HFFc6 (cell line): ENCODE results near the gene ARMCX1. TPM values are rescaled to one million over a fixed set of nuclear protein-coding genes. Genes with fewer than 3 reads are reported as not detected.
A peak's percentile ranks its signal among the peaks of the same experiment; 100 is the strongest.
"Not testable (repeated sequence)": the region's sequence is repeated elsewhere in the genome, so short reads cannot be mapped to it uniquely, and the experiment has no call there.

Source experiments
- DNase-seq: peaks from one replicate; pipeline ENCODE4 v3.0.0-alpha.2; 2018
- H3K27ac Mint-ChIP-seq: 2 replicates; pipeline ENCODE4 v1.8.0; 2020; ENCODE audit warnings: mild to moderate bottlenecking, mixed read lengths
- H3K27me3 Mint-ChIP-seq: 2 replicates; pipeline ENCODE4 v1.8.0; 2021; ENCODE audit warnings: mild to moderate bottlenecking, moderate library complexity, mixed read lengths; ENCODE audit not compliant: insufficient read depth
- H3K36me3 Mint-ChIP-seq: 2 replicates; pipeline ENCODE4 v1.8.0; 2021; ENCODE audit warnings: low read depth, mixed read lengths
- H3K4me1 Mint-ChIP-seq: 2 replicates; pipeline ENCODE4 v1.8.0; 2020; ENCODE audit warnings: low read depth, mixed read lengths
- H3K4me3 Mint-ChIP-seq: 2 replicates; pipeline ENCODE4 v1.8.0; 2020; ENCODE audit warnings: mild to moderate bottlenecking, moderate library complexity, mixed read lengths
- H3K9me3 Mint-ChIP-seq: 2 replicates; pipeline ENCODE4 v1.8.0; 2020; ENCODE audit warnings: mild to moderate bottlenecking, mixed read lengths
- long read RNA-seq: library from polyadenylated mRNA; unstranded; transcript quantifications from one replicate; pipeline ENCODE4 v2.0.0, GENCODE V29; 2019
- total RNA-seq, 6 experiments: library from RNA; stranded (reverse); fragmentation: NEBNext Ultra II Directional; extraction: Animal tissue kit (Norgen Biotek cat#: 25700); gene quantifications; 2 replicates in 1 of 6; 3 replicates in 5 of 6; pipeline ENCODE4 v1.2.3, GENCODE V29; 2021
- TF ChIP-seq, protein P1 (sequence below): fragments of 200-600 bp; sonication (generic); IDR thresholded peaks from 2 replicates; pipeline ENCODE4 v1.5.0; 2021; ENCODE audit warnings: antibody characterized with exemption, mild to moderate bottlenecking

Gene ARMCX1
- 10 to 100 TPM; 32.0 to 36.6 (median 33.7) TPM for total RNA-seq
- long read RNA-seq, transcript ARMCX1-201 (4 exons, 2,141 nt), result major isoform, 44 of 66 reads
- long read RNA-seq, partial matches to known transcripts, result 6 of 66 reads
- long read RNA-seq, other reads (novel, unspliced or antisense), result 16 of 66 reads

DNA sequence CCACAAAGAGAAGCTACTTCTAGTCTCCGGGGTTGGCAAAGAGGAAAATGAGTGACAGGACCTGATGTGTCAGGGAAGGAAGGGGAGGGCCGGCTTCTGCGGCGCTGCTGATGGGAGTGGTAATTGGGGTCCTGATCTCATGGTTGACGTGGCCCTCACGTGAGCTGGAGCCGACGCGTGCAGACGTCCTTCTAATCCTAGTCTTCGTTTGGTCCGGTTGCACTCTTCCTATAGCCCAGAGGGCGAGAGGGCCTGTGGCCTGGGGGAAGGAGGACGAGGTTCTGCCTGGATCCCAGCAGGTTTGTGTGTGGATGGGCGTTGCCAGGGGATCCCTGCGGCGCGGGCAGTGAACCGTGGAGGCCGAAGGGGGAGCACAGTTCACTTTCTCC lies at the start of gene ARMCX1:
TSS of gene ARMCX1 (plus strand) at position 186 of the 389 bp plus-strand sequence. CDS start 2,384 bp downstream, outside the sequence.
- peaks cover 6% of the 10 kb centered on the region; the same call in 1 of the 2 replicates for H3K36me3 Mint-ChIP-seq
- TF ChIP-seq, protein P1, sequence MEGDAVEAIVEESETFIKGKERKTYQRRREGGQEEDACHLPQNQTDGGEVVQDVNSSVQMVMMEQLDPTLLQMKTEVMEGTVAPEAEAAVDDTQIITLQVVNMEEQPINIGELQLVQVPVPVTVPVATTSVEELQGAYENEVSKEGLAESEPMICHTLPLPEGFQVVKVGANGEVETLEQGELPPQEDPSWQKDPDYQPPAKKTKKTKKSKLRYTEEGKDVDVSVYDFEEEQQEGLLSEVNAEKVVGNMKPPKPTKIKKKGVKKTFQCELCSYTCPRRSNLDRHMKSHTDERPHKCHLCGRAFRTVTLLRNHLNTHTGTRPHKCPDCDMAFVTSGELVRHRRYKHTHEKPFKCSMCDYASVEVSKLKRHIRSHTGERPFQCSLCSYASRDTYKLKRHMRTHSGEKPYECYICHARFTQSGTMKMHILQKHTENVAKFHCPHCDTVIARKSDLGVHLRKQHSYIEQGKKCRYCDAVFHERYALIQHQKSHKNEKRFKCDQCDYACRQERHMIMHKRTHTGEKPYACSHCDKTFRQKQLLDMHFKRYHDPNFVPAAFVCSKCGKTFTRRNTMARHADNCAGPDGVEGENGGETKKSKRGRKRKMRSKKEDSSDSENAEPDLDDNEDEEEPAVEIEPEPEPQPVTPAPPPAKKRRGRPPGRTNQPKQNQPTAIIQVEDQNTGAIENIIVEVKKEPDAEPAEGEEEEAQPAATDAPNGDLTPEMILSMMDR, result no peak

GRCh38 chrX:101502929-101503328 lies 47.4 kb upstream of the ARMCX1 start:
- not testable (repeated sequence) for H3K4me1 Mint-ChIP-seq, H3K9me3 Mint-ChIP-seq

More for the DNA sequence above, at the start of gene ARMCX1:
- peaks cover 14% of the 10 kb centered on the region; the same call in 1 of the 2 replicates for H3K4me1 Mint-ChIP-seq
- H3K9me3 Mint-ChIP-seq, result no peaks in the 10 kb centered on the region
- H3K4me3 Mint-ChIP-seq, result peak within 1 kb of the TSS; percentile 89
- H3K27ac Mint-ChIP-seq, result peak within 1 kb of the TSS; percentile 96
- peak; percentile 59 for DNase-seq
- H3K27me3 Mint-ChIP-seq, result no peaks in the 10 kb centered on the region; the same call in 1 of the 2 replicates

DNA sequence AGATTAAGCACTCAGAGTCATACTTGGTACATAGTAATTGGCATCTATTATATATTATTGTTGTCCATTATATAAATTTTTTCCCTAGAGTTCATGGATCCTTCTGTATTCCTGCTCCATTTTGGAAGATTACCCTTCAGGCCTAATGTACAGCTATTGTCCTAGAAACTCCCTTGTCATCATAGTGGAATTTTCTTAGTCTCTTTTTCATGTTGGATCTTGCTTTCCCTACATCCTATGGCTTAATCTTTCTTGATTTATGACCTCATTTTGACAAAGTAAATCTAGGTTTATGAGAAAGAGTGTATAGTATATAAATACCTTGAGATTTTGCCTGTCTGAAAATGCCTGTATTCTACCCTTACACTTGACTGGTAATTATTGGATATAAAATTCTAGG lies 43.0 kb upstream of the ARMCX1 start:
- H3K4me3 Mint-ChIP-seq, result no peak overlapping the region

More at GRCh38 chrX:101502929-101503328, 47.4 kb upstream of the ARMCX1 start:
- H3K4me3 Mint-ChIP-seq, H3K27me3 Mint-ChIP-seq, DNase-seq, H3K27ac Mint-ChIP-seq: not testable (repeated sequence)
- H3K36me3 Mint-ChIP-seq, result peaks cover 11% of the 10 kb centered on the region; the same call in 1 of the 2 replicates

DNA sequence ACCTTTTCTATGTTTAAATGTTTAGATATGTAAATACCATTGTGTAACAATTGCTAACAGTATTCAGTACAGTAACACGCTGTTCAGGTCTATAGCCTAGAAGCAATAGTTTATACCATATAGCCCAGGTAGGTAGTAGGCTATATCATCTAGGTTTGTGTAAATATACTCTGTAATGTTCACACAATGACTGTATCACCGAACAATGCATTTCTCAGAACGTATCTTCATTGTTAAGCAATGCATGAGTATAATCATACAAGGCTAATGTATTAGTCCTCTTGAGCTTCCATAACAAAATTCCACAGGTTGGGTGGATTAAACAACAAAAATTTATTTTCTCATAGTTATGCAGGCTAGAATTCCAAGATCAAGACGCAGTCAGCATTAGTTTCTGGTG lies 42.4 kb upstream of the ARMCX1 start:
- Mint-ChIP-seq H3K4me1 (no peaks in the 10 kb centered on the region), H3K4me3 (no peak overlapping the region), H3K27ac (no peak overlapping the region), H3K9me3 (no peaks in the 10 kb centered on the region), H3K27me3 (peaks cover 2% of the 10 kb centered on the region; the same call in 1 of the 2 replicates), H3K36me3 (peaks cover 6% of the 10 kb centered on the region; the same call in 1 of the 2 replicates)
- no peak for DNase-seq
- TF ChIP-seq, protein P1, result no peak

More for the DNA sequence above, 43.0 kb upstream of the ARMCX1 start:
- no peak for DNase-seq
- H3K27ac Mint-ChIP-seq, result no peak overlapping the region
- peaks cover 6% of the 10 kb centered on the region; the same call in 1 of the 2 replicates for H3K36me3 Mint-ChIP-seq
- H3K27me3 Mint-ChIP-seq, result peaks cover 2% of the 10 kb centered on the region; the same call in 1 of the 2 replicates
- H3K4me1 Mint-ChIP-seq, result no peaks in the 10 kb centered on the region
- no peaks in the 10 kb centered on the region for H3K9me3 Mint-ChIP-seq
- TF ChIP-seq, protein P1, result no peak

DNA sequence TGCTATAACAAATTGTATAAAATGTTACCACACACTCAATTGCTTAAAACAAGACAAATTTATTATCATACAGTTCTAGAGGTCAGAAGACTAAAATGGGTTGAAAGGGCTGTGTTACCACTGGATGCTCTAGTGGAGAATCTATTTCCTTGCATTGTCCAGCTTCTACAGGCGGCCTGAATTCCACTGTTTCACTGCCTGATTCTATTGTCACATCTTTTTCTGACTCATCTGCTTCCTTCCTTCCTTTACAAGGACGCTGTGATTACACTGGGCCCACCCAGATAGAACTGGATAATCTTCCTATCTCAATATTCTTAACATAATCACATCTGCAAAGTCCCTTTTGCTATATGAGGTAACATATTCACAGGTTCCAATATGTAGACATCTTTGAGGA lies 19.4 kb upstream of the ARMCX1 start:
- Mint-ChIP-seq H3K4me3 (no peak overlapping the region), H3K9me3 (no peaks in the 10 kb centered on the region), H3K27ac (no peak overlapping the region), H3K27me3 (peaks cover 2% of the 10 kb centered on the region; the same call in 1 of the 2 replicates), H3K4me1 (no peaks in the 10 kb centered on the region), H3K36me3 (no peaks in the 10 kb centered on the region; the same call in 1 of the 2 replicates)
- no peak for DNase-seq
- TF ChIP-seq, protein P1, result no peak

DNA sequence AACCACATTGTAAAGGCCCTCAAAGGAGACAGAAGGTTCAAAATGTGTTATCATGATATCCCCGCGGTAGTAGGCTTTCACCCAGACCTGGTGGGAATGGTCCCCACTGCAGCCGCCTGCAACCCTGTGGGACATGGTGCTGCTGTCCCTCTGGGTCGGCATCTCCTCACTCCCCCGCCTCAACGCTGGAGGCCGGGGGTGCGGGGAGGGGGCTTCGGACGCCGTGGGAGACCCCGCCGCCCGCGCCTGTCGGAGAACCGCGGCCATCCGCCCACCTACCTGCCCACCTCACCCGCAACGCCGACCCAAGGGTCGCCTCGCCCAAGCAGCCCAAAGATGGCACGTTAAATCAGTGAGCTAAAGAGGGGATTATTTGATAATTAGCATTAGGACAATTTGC lies 11.2 kb upstream of the ARMCX1 start:
- peaks cover 5% of the 10 kb centered on the region; the same call in 1 of the 2 replicates for H3K9me3 Mint-ChIP-seq
- no peaks in the 10 kb centered on the region for H3K27me3 Mint-ChIP-seq
- H3K4me1 Mint-ChIP-seq, result no peaks in the 10 kb centered on the region
- H3K4me3 Mint-ChIP-seq, result no peak overlapping the region
- TF ChIP-seq, protein P1, result no peak
- H3K27ac Mint-ChIP-seq, result no peak overlapping the region
- H3K36me3 Mint-ChIP-seq, result no peaks in the 10 kb centered on the region
- DNase-seq, result no peak
